Dendritic cell treated with granulocyte-macrophage colony-stimulating factor and Interleukin-4, amounts not matched to agents 40 ng/mL and 50 ng/mL, for 4 days (primary cell): ENCODE measurements around the gene PLD3.

Source experiments
- H3K27ac Mint-ChIP-seq: one replicate; pipeline ENCODE4 v1.8.0; 2022; ENCODE audit warnings: mild to moderate bottlenecking, mixed read lengths
- H3K27me3 Mint-ChIP-seq: one replicate; pipeline ENCODE4 v1.8.0; 2022; ENCODE audit warnings: mild to moderate bottlenecking, mixed read lengths
- H3K36me3 Mint-ChIP-seq: one replicate; pipeline ENCODE4 v1.8.0; 2022; ENCODE audit warnings: low read depth, mixed read lengths
- H3K4me1 Mint-ChIP-seq: one replicate; pipeline ENCODE4 v1.8.0; 2022; ENCODE audit warnings: low read depth, mixed read lengths
- H3K4me3 Mint-ChIP-seq: one replicate; pipeline ENCODE4 v1.8.0; 2022; ENCODE audit warnings: mild to moderate bottlenecking, moderate library complexity, mixed read lengths
- H3K9me3 Mint-ChIP-seq: one replicate; pipeline ENCODE4 v1.8.0; 2022; ENCODE audit warnings: mixed read lengths
- intact Hi-C: fragments of 100-400 bp; cut with micrococcal nuclease; formaldehyde crosslinking; loops from one replicate; pipeline ENCODE4 v1.15.0; 2022

PLD3 gene

DNA sequence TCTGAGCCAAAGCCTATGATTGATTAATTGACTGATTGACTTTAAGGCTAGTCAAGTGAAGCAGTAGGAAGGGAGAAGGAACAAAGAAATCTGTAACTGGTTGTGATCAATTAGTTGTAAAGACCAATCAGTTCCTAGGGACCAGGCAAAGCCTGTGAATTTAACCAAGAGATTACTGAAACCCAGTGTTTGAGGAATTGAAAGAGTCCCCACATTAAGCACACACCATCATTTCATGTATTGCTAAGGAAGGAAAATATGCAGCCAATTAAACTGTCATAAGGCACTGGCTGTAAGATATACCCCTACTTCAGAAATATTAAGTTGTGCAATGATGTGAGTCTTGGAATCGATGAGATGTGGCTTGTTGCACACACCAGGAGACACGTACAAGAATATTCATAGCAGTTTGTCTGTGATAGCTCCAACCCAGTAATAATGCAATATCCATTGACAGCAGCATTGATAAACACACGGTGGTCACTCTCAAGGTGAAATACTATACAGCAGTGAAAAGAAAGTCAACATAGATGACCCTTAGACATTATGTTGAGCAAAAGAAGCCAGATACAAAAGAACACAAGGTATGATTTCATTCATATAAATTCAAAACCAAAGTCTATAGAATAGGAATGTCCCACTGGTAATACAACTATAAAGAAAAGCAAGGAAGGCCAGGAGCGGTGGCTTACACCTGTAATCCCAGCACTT lies 9.3 kb upstream of the PLD3 start:
- H3K27me3 Mint-ChIP-seq = no peaks in the 10 kb centered on the region
- H3K4me1 Mint-ChIP-seq = peaks cover 33% of the 10 kb centered on the region
- intact Hi-C loops = no loop called here
- H3K27ac Mint-ChIP-seq = no peak overlapping the region
- peaks cover 53% of the 10 kb centered on the region for H3K36me3 Mint-ChIP-seq
- H3K4me3 Mint-ChIP-seq = no peak overlapping the region
- H3K9me3 Mint-ChIP-seq = no peaks in the 10 kb centered on the region

- peaks cover 29% of the 10 kb centered on the region for H3K36me3 Mint-ChIP-seq
- intact Hi-C loops = loop anchor here (10.0 kb wide), 1 partner anchor 63 kb away; no protein-coding TSS in a partner anchor
- H3K9me3 Mint-ChIP-seq = no peaks in the 10 kb centered on the region
- peak overlapping the region; percentile 76 for H3K27ac Mint-ChIP-seq
- no peaks in the 10 kb centered on the region for H3K27me3 Mint-ChIP-seq
- peaks cover 41% of the 10 kb centered on the region for H3K4me1 Mint-ChIP-seq
- H3K4me3 Mint-ChIP-seq = no peak overlapping the region
Measured at GRCh38 chr19:40341601-40342482, 6.7 kb upstream of the PLD3 start.

DNA sequence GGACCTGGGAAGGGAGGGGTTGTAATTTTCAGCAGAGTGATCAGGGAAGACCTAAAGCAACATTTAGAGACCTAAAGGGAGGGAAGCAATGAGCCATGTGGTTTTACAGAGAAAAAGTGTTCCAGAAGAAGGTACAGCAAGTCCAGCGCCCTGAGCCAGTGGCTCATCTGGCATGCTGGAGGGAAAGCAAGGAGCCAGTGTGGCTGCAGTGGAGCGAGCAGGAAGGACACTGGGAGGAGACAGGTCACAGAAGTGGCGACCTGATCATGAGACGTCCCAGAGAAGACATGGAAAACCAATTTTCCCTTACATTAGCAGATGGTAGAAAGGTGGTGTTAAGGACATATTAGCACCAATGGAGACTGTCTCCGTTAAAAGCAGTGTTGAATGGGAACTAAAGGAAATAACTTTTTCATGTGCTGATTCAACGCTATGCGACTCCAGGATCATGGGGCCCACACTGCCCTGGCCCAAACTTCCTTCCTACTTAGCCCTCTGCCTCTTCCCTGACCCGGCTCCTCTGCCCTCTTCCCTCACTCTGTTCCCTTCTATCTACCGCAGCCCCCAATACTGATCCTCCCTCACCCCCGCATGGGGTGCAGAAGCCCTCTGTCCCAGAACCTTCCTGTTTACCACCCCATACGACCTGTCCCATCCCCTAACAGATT lies 5.7 kb upstream of the PLD3 start:
- H3K36me3 Mint-ChIP-seq = peaks cover 29% of the 10 kb centered on the region
- no peak overlapping the region for H3K4me3 Mint-ChIP-seq
- intact Hi-C loops = loop anchor here (10.0 kb wide), 1 partner anchor 62 kb away; no protein-coding TSS in a partner anchor
- peaks cover 50% of the 10 kb centered on the region for H3K4me1 Mint-ChIP-seq
- no peaks in the 10 kb centered on the region for H3K9me3 Mint-ChIP-seq
- H3K27ac Mint-ChIP-seq = peak overlapping the region; percentile 76
- H3K27me3 Mint-ChIP-seq = no peaks in the 10 kb centered on the region

DNA sequence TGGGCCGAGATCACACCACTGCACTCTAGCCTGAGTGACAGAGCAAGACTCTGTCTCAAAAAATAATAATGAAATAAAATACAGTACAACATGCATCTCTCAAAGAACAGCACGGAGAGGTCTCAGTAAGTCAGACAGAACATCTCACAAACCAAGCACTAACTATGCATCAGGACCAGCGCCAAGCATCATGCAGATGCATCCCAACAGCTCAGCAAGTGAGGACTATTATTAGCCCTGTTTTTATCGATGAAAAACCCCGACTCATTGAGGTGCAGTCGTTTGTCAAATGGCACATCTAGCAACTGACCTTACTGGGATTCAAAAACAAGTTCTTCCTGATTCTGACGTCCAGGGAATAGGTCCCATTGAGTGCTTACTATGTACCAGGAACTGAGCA lies 4.1 kb upstream of the PLD3 start:
- H3K4me1 Mint-ChIP-seq = peaks cover 50% of the 10 kb centered on the region
- intact Hi-C loops = loop anchor here (10.0 kb wide), 1 partner anchor 60 kb away; no protein-coding TSS in a partner anchor
- no peak overlapping the region for H3K27ac Mint-ChIP-seq
- H3K4me3 Mint-ChIP-seq = no peak overlapping the region
- H3K9me3 Mint-ChIP-seq = no peaks in the 10 kb centered on the region
- no peaks in the 10 kb centered on the region for H3K27me3 Mint-ChIP-seq
- H3K36me3 Mint-ChIP-seq = peaks cover 38% of the 10 kb centered on the region

- Mint-ChIP-seq H3K9me3 (no peaks in the 10 kb centered on the region), H3K27ac (peak overlapping the region; percentile 87), H3K4me1 (peaks cover 40% of the 10 kb centered on the region), H3K27me3 (no peaks in the 10 kb centered on the region), H3K36me3 (peaks cover 40% of the 10 kb centered on the region), H3K4me3 (peak overlapping the region; percentile 89)
- intact Hi-C loops = loop anchor here (10.0 kb wide), 1 partner anchor 56 kb away; no protein-coding TSS in a partner anchor
Measured at GRCh38 chr19:40348961-40349507, 539 bp downstream of the PLD3 start.

GRCh38 chr19:40355975-40356680 lies 7.6 kb downstream of the PLD3 start:
- intact Hi-C loops = no loop called here
- Mint-ChIP-seq H3K9me3 (no peaks in the 10 kb centered on the region), H3K4me3 (peak overlapping the region; percentile 17), H3K36me3 (peaks cover 49% of the 10 kb centered on the region), H3K27me3 (no peaks in the 10 kb centered on the region), H3K4me1 (peaks cover 58% of the 10 kb centered on the region), H3K27ac (peak overlapping the region; percentile 51)

- Mint-ChIP-seq H3K27me3 (no peaks in the 10 kb centered on the region), H3K4me3 (no peak overlapping the region), H3K9me3 (no peaks in the 10 kb centered on the region), H3K27ac (peak overlapping the region; percentile 51), H3K4me1 (peaks cover 61% of the 10 kb centered on the region), H3K36me3 (peaks cover 42% of the 10 kb centered on the region)
- intact Hi-C loops = no loop called here
Measured at GRCh38 chr19:40356681-40357595, 8.4 kb downstream of the PLD3 start.

GRCh38 chr19:40357640-40358039 lies 9.1 kb downstream of the PLD3 start:
- Mint-ChIP-seq H3K4me1 (peaks cover 68% of the 10 kb centered on the region), H3K4me3 (no peak overlapping the region), H3K36me3 (peaks cover 49% of the 10 kb centered on the region), H3K27me3 (no peaks in the 10 kb centered on the region), H3K27ac (peak overlapping the region; percentile 93), H3K9me3 (no peaks in the 10 kb centered on the region)
- intact Hi-C loops = no loop called here

- peak overlapping the region; percentile 41 for H3K4me3 Mint-ChIP-seq
- peak overlapping the region; percentile 93 for H3K27ac Mint-ChIP-seq
- H3K4me1 Mint-ChIP-seq = peaks cover 79% of the 10 kb centered on the region
- intact Hi-C loops = no loop called here
- H3K27me3 Mint-ChIP-seq = no peaks in the 10 kb centered on the region
- peaks cover 40% of the 10 kb centered on the region for H3K36me3 Mint-ChIP-seq
- H3K9me3 Mint-ChIP-seq = no peaks in the 10 kb centered on the region
Measured at GRCh38 chr19:40358773-40359172, 10.3 kb downstream of the PLD3 start.

DNA sequence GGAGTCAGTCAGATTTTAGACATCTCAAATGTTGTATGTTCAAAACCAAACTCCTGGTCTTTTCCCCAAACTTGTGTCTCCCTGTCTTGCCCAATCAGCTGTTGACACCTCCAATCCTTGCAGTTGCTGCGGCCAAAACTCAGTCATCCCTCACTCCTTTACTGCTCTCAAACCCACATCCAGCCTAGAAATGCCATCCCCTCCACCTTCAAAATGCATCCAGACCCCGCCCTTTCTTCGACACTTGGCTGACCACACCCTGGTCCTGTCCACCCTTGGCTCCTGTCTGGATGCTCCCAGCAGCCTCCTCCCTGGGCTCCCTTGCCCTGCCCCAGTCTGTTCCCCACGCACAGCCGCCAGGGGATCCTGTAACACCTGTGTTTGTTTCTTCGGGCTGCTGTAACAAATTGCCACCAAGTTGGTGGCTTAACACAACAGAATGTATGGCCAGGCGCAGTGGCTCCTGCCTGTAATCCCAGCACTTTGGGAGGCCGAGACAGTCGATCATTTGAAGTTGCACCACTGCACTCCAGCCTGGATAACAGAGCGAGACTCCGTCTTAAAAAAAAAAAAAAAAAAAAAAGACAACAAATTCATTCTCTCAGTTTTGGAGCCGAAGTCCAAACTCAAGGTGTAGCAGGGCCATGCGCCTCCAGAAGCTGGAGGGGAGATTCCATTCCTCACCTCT lies 11.7 kb downstream of the PLD3 start:
- H3K27ac Mint-ChIP-seq = peak overlapping the region; percentile 93
- peaks cover 86% of the 10 kb centered on the region for H3K4me1 Mint-ChIP-seq
- peak overlapping the region; percentile 68 for H3K4me3 Mint-ChIP-seq
- intact Hi-C loops = loop anchor here (10.0 kb wide), 1 partner anchor 85 kb away; the partner anchor contains the start of gene SERTAD3
- H3K36me3 Mint-ChIP-seq = peaks cover 28% of the 10 kb centered on the region
- H3K27me3 Mint-ChIP-seq = no peaks in the 10 kb centered on the region
- H3K9me3 Mint-ChIP-seq = no peaks in the 10 kb centered on the region

DNA sequence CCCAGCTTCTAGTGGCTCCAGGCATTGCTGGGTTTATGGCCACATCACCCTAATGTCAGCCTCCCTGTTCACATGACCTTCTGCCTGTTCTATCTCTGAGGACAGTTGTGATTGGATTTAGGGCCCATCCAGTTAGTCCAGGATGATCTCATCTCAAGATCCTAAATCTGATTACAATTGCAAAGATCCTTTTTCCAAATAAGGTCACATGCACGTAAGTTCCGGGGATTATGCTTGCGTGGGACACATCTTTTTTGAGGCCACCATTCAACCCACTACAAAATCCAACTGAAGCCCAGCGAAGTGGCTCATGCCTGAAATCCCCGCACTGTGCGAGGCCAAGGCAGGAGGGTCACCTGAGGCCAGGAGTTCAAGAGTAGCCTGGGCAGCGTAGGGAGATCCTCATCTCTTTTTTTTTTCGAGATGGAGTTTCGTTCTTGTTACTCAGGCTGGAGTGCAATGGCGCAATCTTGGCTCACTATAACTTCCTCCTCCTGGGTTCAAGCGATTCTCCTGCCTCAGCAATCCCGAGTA lies 12.3 kb downstream of the PLD3 start:
- Mint-ChIP-seq H3K27me3 (no peaks in the 10 kb centered on the region), H3K27ac (peak overlapping the region; percentile 93), H3K4me3 (peak overlapping the region; percentile 68), H3K4me1 (peaks cover 90% of the 10 kb centered on the region), H3K9me3 (no peaks in the 10 kb centered on the region), H3K36me3 (peaks cover 25% of the 10 kb centered on the region)
- intact Hi-C loops = loop anchor here (10.0 kb wide), 1 partner anchor 84 kb away; the partner anchor contains the start of gene SERTAD3
